ENCODE data around the gene DNAH17. TPM values are rescaled to one million over a fixed set of nuclear protein-coding genes. Genes with fewer than 3 reads are reported as not detected.
A peak's percentile ranks its signal among the peaks of the same experiment; 100 is the strongest.

The DNAH17 gene
- total and polyA plus RNA-seq, 2 of the 13 experiments (the other 11 are each of a cell fraction or from before 2014, with no cell fraction given), result 0.86 to 1.6 TPM

DNA sequence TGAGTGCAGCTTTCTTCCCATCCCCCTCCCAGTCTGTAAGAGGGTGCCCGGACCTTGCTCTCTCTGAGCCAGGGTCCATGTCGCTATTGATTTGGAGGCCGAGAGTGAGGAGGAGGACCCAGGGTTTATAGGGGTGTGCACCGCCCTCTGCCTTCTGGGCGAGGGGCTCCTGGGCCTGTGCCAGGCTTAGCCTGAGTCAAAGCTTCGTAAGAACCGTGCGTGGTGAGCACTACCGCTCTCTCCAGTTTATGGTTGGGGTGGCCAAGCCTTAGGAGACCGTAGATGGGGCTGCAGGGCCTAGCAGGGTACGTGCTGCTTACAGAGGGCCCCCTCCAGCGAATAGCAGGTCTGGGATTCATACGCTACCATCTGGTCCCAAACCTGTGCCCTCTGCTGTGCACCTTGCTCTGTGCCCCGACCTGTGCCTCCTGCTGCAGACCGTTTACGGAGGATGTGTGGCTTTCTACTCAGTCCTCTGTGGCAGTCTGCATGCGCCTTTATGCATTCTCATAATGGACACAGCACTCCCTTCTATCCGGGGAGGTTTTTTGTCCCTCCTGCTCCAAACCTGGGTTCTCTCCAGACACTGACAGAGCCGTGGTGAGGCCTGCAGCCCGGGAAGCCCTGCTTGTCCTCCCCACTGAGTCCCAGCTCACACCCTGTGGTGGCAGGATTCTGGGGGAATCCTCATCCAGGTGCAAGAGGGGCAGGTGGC lies 144.0 kb downstream of the DNAH17 start (continued):
- TF ChIP-seq ZNF431 (CRISPR knock-in tag; IDR thresholded peaks at IDR 0.05; ENCODE audit: borderline replicate concordance, low read depth) (no peak), BRF2 (CRISPR knock-in tag; IDR thresholded peaks at IDR 0.05) (no peak), ZNF784 (CRISPR knock-in tag; IDR thresholded peaks at IDR 0.05; ENCODE audit: borderline replicate concordance) (no peak), ZNF674 (CRISPR knock-in tag; IDR thresholded peaks at IDR 0.05; ENCODE audit: low read depth) (no peak), ARNT (IDR thresholded peaks at IDR 0.05) (no peak), ZNF501 (CRISPR knock-in tag; IDR thresholded peaks at IDR 0.05) (no peak), ZMYM2 (CRISPR knock-in tag; IDR thresholded peaks at IDR 0.05) (peak; percentile 48; the same call in 1 of the 2 replicates), DNMT3B (CRISPR knock-in tag; conservative IDR thresholded peaks at IDR 0.05) (no peak), ZNF644 (CRISPR knock-in tag; IDR thresholded peaks at IDR 0.05; ENCODE audit: low read depth) (no peak), ZNF704 (CRISPR knock-in tag; IDR thresholded peaks at IDR 0.05; ENCODE audit: borderline replicate concordance) (no peak), MXI1 (IDR thresholded peaks at IDR 0.05; ENCODE audit: borderline replicate concordance, low read depth, low read length) (0 out of 3 replicates have a peak, but pooled peaks have one; percentile 8), ZSCAN22 (CRISPR knock-in tag; IDR thresholded peaks at IDR 0.05) (no peak), ZNF3 (CRISPR knock-in tag; IDR thresholded peaks at IDR 0.05) (no peak), KAT2B (IDR thresholded peaks at IDR 0.05; ENCODE audit: borderline replicate concordance, low read depth, low read length) (peak; percentile 36; the same call in 1 of the 2 replicates), POGZ (CRISPR knock-in tag; IDR thresholded peaks at IDR 0.05) (peak; percentile 71), FOXC1 (CRISPR knock-in tag; IDR thresholded peaks at IDR 0.05; ENCODE audit: borderline replicate concordance) (peak; percentile 79; the same call in 1 of the 2 replicates), ZNF264 (CRISPR knock-in tag; IDR thresholded peaks at IDR 0.05) (no peak), THAP7 (CRISPR knock-in tag; IDR thresholded peaks at IDR 0.05) (no peak), SRF (IDR thresholded peaks at IDR 0.05; ENCODE audit: low read depth, low read length) (no peak), YEATS2 (CRISPR knock-in tag; IDR thresholded peaks at IDR 0.05; ENCODE audit: borderline replicate concordance) (no peak), ZFP1 (CRISPR knock-in tag; IDR thresholded peaks at IDR 0.05) (no peak), SRSF1 (optimal IDR thresholded peaks at IDR 0.05; ENCODE audit: low read depth, low read length) (peak; percentile 54), SNAPC5 (CRISPR knock-in tag; IDR thresholded peaks at IDR 0.05; ENCODE audit: borderline replicate concordance) (no peak)
- TF ChIP-seq, protein P1, sequence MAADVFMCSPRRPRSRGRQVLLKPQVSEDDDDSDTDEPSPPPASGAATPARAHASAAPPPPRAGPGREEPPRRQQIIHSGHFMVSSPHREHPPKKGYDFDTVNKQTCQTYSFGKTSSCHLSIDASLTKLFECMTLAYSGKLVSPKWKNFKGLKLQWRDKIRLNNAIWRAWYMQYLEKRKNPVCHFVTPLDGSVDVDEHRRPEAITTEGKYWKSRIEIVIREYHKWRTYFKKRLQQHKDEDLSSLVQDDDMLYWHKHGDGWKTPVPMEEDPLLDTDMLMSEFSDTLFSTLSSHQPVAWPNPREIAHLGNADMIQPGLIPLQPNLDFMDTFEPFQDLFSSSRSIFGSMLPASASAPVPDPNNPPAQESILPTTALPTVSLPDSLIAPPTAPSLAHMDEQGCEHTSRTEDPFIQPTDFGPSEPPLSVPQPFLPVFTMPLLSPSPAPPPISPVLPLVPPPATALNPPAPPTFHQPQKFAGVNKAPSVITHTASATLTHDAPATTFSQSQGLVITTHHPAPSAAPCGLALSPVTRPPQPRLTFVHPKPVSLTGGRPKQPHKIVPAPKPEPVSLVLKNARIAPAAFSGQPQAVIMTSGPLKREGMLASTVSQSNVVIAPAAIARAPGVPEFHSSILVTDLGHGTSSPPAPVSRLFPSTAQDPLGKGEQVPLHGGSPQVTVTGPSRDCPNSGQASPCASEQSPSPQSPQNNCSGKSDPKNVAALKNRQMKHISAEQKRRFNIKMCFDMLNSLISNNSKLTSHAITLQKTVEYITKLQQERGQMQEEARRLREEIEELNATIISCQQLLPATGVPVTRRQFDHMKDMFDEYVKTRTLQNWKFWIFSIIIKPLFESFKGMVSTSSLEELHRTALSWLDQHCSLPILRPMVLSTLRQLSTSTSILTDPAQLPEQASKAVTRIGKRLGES (CRISPR knock-in tag; IDR thresholded peaks at IDR 0.05; ENCODE audit: borderline replicate concordance), result no peak

Data from HepG2 (cell line).